ENCODE measurements around the gene SLC15A3.

Gene SLC15A3

DNA sequence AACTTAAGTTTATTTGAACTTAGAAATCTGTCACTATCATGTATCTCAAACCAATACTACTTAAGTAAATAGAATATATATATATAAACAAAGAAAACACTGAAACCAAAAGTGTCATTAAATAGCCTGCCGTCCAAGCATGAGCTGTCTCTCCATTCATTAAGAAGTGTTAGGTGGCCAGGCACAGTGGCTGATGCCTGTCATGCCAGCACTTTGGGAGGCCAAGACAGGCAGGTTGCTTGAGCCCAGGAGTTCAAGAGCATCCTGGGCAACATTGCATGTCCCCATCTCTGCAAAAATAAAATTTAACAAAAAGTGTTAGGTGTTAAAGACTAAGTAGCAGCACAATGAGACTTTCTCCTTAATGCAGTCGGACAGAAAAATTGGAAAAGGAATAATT is 33.5 kb upstream of the SLC15A3 start:
- TF ChIP-seq GATA2 (IDR thresholded peaks at IDR 0.05; ENCODE audit: low read depth, low read length), result no peak
- TF ChIP-seq GATA3 (IDR thresholded peaks at IDR 0.05; ENCODE audit: low read depth, low read length), result no peak

DNA sequence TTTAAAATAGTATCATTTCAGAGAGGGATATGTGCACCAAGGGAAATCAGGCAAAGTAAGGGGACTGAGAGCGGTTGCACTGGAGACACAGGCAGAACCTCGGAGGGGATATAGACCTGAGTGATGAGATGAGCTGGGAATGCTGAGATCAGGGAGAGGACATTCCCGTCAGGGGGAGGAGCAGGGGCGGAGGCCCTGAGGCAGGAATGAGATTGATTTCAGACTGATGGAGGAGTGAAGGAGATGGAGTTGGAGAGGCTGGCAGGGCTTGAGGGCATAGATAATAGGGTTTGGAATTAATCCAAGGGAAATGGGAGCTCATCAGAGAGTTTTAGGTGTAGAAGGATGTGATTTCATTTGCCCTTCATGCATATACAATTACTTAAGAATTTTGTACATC is 32.7 kb upstream of the SLC15A3 start:
- TF ChIP-seq GATA3 (IDR thresholded peaks at IDR 0.05; ENCODE audit: low read depth, low read length) (no peak), GATA2 (IDR thresholded peaks at IDR 0.05; ENCODE audit: low read depth, low read length) (no peak)

DNA sequence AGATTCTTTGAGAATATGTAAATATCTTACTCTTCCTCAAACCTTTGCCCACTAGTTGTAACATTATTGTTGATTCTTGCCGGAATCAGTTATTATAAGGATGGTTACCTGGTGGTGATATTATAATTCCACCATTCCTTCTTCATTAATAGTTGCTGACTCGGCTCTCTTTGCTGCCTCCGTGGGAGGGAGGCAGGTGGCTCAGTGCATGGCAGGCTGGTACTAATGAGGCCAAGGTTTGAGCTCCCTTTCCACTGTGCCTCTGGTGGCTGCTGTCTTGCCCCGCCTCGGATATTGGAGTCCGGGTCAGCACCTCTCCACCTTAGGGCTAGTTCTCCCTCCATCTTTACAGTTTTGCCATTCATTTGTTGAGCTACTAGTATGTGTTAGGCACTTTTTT is 32.2 kb upstream of the SLC15A3 start:
- TF ChIP-seq GATA2 (IDR thresholded peaks at IDR 0.05; ENCODE audit: low read depth, low read length), result no peak
- TF ChIP-seq GATA3 (IDR thresholded peaks at IDR 0.05; ENCODE audit: low read depth, low read length), result no peak

DNA sequence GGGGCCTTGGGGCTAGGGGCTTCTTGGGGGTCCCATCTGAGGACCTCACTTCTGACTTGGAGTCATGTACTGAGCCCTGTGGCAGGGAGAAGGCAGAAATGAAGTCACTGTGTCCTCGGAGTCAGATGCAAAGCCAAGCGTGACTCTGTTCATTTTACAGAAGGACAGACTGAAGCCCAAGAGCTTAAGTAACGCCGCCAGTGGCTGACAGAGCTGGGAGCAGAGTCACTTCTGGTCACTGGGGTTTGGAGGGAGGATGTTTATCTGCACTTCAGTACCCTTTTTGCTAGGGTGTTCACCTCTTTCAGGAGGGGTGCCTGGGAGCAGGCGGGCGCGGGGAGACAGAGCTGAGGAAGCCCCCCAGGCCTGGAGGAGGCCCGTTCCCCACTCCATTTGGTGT is 30.2 kb upstream of the SLC15A3 start:
- TF ChIP-seq GATA2 (IDR thresholded peaks at IDR 0.05; ENCODE audit: low read depth, low read length) (no peak), GATA3 (IDR thresholded peaks at IDR 0.05; ENCODE audit: low read depth, low read length) (no peak)

DNA sequence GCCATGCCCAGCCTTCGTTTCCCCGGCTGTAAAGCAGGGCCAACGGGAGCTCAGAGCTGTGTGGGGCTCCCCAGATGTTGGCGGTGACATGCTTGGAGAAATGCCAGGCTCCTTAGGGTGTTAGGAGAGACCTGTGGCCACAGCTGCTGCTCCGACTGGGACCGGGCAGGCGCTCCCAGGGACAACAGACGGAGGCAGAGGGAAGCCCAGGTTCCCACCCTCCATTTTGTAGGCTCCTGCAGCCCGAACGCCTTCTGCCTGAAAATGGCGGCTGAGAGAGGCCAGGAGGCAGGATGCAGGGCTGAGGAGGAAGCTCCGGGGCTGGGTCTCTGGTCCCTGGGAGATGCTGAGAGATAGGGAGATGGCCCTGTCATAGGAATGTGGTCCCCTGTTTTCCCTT is 29.5 kb upstream of the SLC15A3 start:
- no peak for TF ChIP-seq GATA2 (IDR thresholded peaks at IDR 0.05; ENCODE audit: low read depth, low read length)
- TF ChIP-seq GATA3 (IDR thresholded peaks at IDR 0.05; ENCODE audit: low read depth, low read length), result no peak

DNA sequence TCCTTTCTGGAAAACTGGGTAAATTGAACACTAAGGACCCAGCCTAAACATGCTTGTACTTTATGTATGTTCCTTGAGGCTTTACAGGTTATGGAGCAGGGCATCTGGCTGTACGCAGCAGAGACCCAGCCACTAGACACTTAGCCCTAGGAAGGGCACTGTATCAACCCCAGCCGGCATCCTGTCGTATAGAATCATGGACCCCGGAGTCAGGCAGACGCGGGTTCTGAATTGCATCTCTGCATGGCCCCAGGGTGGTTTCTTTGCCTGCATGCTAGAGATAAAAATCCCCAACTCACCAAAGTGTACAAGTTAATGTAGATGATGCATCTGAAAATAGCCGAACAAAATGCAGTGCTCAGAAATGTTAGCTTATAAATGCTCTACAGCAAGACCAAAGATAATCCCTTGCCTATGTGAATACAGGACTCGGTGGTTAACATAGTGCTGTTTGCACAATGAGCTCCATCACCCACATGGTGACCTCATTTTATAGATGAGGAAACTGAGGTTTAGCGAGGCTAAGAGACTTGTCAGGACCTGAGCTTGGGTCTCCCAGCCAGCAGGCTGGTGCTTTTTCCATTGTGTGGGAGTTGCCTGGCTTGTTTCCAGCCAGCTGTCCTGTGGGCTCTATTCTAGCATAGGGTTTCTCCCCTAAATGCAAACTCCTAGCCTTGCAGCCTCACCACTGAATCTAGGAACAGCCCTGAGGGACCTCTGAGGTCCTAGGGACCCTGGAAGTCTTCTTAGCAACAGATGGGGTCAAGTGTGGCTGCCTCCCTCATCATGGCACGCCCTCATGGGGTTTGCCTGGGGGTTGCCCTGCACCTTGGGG is 26.8 kb upstream of the SLC15A3 start:
- TF ChIP-seq GATA2 (IDR thresholded peaks at IDR 0.05; ENCODE audit: low read depth, low read length) (no peak), GATA3 (IDR thresholded peaks at IDR 0.05; ENCODE audit: low read depth, low read length) (no peak)

DNA sequence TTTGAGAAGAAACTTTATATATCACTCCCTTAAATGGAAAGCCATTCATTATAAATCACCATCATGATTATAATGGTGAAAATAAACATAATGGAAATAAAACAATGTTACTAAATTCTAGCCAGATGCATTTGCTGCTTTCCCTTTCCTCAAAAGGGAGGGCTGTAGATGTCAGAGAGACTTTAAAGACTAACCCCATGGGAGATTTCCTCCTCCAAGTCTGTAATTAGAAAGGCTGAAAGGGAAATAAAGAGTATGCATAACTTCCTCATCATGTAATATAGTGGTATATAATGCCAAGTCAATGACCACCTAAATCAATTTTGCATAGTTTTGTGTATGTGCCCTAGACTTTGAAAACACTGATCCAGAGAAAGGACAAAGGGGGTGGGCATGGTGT is 25.9 kb upstream of the SLC15A3 start:
- TF ChIP-seq GATA3 (IDR thresholded peaks at IDR 0.05; ENCODE audit: low read depth, low read length) (no peak), GATA2 (IDR thresholded peaks at IDR 0.05; ENCODE audit: low read depth, low read length) (no peak)

DNA sequence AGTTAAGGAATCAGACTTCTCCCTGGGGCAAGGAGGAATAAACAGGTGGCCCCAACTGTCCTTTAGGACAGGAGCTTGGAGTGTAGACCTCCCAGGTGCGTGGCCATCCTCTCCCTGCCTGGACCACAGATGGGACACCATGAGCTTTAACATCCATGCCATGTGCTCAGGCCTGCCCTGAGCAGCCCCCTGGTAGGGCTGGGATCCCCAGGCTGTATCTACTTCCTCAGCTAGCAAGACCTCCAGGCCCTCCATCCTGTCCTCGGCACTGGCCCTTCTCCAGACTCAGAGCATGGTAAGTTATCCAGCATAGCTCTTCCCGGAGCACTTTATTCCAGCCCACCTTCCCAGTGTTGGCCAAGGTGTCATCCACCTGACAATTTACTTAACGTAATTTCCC is 25.2 kb upstream of the SLC15A3 start:
- TF ChIP-seq GATA2 (IDR thresholded peaks at IDR 0.05; ENCODE audit: low read depth, low read length), result no peak
- no peak for TF ChIP-seq GATA3 (IDR thresholded peaks at IDR 0.05; ENCODE audit: low read depth, low read length)

DNA sequence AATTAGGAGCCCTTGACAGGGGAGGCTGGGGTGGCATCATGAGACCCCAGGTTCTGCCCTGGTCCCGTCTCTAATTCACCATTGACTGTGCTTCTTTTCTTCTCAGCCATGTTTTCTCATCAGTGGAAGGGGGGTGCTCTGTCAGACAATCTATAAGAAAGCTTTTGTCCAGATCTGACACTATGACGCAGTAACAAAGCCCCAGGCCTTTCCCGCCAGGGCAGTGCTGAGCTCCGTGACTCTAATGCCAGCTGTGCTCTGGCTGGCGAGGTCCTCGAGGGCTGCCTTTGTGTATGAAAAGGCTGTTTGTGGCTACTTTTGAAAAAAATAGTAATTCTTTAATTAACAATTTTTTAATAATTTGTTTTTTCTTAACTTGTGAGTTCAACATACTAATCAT is 22.8 kb upstream of the SLC15A3 start:
- TF ChIP-seq GATA3 (IDR thresholded peaks at IDR 0.05; ENCODE audit: low read depth, low read length) (no peak), GATA2 (IDR thresholded peaks at IDR 0.05; ENCODE audit: low read depth, low read length) (no peak)

DNA sequence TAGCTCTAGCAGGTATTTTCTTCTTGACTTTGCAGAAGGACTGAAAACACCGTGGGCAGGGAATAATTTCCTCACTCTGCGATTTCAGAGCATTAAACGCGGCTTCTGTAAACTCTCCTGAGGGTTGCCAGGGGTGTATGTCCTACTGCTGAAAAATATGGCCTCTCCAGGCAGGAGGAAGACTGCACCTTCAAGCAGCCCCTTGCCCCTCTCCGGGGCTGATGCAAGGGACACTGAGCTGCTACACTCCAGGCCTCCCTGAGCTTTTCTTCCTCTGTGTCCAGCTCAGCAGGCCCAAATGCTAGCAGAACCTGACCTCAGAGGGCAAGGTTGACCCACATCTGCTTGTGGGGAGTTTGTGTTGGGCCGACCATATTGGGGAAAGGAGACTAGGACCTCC is 21.7 kb upstream of the SLC15A3 start:
- TF ChIP-seq GATA3 (IDR thresholded peaks at IDR 0.05; ENCODE audit: low read depth, low read length) (no peak), GATA2 (IDR thresholded peaks at IDR 0.05; ENCODE audit: low read depth, low read length) (no peak)

DNA sequence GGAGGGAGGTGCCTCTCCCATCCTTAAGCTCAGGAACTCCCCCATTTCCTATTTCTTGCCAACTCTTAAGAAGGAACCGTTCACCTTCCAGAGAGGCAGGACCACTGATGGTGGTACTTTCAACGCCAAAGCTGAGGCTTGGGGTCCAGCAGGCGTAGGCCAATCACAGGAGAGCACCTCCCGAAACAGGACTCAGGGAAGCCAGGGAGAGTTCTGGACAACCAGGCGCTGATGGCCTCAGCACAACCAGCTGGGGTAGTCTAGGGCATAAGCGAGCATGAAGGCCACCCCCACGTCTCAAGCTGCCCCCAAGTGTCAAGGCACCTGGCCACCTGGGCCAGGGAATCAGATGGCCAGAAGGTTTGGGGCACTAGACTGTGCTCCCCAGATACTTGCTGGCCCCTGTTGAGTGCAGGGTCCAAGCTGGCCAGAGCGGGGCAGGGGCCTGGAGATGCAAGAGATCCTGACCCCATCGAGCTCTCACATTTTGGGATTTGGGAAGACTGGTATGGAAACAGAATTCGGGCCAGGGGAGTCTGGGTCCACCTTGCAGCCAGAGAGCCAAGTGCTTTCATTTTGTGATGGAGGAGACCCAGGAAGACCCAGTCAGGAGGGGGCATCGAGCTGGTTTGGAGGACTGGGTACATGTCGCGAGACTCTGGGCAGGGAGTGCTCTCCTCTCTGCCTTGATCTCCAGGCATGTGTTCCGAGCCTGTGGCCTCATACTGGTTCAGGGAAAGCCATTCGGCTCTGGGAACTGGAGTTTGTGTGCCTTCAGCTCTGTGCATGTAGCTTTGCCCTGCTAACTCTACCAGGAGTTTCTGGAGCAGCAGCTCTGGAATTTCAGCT is 20.4 kb upstream of the SLC15A3 start:
- TF ChIP-seq GATA3 (IDR thresholded peaks at IDR 0.05; ENCODE audit: low read depth, low read length), result no peak
- no peak for TF ChIP-seq GATA2 (IDR thresholded peaks at IDR 0.05; ENCODE audit: low read depth, low read length)

DNA sequence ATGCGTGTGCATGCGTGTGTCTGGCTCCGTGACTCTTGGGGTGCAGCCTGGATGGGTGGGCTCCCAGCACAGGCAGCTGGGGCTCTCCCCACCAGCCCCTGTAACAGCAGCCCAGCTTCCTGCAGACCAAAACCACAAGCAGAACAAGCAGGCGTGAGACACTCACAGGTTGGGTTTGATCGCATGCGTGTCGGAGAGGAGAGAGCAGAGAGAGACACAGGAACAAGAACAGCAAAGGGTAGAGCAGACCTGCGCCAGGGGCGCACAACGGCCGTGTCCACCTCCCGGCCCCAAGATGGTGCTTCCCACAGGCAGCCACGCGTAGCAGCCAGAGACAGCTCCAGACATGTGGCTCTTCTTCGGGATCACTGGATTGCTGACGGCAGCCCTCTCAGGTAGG is 19.5 kb upstream of the SLC15A3 start, which contains the start of gene CD6:
TSS of gene CD6 (plus strand) at position 161 of the 400 bp plus-strand sequence. CDS start at position 347, 186 bp downstream.
- no peak for TF ChIP-seq GATA3 (IDR thresholded peaks at IDR 0.05; ENCODE audit: low read depth, low read length)

DNA sequence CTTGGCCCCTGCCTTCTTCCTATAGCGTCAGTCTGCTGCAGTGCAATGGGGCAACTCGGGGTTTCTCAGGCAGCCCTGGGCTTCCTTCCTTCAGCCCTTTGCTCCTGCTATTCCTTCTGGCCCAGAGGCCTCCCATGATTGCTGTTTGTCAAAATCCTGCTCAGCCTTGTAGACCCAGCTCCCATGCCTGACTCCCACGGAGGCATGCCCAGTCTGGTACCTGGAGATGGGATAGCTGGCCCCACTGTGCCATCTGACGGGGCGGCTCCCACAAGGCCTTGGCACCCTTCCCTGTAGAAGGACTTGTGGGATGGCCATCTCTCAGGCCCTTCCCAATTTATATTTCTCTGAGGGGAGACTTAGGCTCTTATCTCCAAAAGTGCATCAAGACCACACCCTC is 18.9 kb upstream of the SLC15A3 start:
- TF ChIP-seq GATA2 (IDR thresholded peaks at IDR 0.05; ENCODE audit: low read depth, low read length) (no peak), GATA3 (IDR thresholded peaks at IDR 0.05; ENCODE audit: low read depth, low read length) (no peak)

DNA sequence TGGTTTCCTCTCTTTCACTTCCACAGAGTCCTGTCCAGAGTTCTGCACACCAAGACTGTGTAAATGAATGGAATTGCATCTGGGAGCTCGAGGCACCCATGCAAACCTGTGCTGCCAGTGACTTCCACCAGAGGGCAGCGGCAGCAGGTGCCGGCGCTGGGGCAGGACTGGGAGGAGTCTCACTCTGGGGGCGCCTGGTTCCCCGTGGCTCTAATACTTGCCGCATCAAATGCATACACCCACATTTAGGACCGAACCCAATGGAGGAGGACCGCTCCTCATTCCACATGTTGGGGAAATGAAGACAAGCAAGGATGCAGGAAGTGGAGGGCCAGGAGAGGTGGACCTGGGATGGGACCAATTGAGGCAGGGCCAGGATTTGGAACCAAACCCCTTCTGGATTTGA is 18.4 kb upstream of the SLC15A3 start:
- TF ChIP-seq GATA3 (IDR thresholded peaks at IDR 0.05; ENCODE audit: low read depth, low read length) (no peak), GATA2 (IDR thresholded peaks at IDR 0.05; ENCODE audit: low read depth, low read length) (no peak)

DNA sequence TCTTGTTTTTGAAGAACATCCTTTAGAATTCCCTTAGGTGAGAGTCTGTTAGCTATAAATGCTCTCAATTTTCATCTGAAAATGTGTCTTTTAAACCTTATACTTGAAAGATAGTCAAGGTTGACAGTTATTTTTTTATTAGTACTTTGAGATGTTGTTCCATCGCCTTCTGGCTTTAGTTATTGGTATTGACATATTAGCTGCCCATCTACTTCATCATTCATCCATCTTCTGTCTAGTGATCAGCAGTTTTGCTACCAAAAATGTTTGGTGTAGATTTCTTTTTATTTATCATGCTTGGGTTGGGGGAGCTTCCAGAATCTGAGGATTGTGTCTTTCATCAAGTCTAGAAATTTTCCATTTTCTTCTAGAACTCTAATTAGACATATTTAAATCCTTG is 16.2 kb upstream of the SLC15A3 start:
- no peak for TF ChIP-seq GATA3 (IDR thresholded peaks at IDR 0.05; ENCODE audit: low read depth, low read length)
- TF ChIP-seq GATA2 (IDR thresholded peaks at IDR 0.05; ENCODE audit: low read depth, low read length), result no peak
